DOHH2 (cell line): ENCODE data around the gene PKD2.

Experiments used
- EZH2phosphoT487 ChIP-seq: fragments of 200-600 bp; sonication (generic); IDR thresholded peaks from 2 replicates; pipeline ENCODE4 v1.6.1; 2017; ENCODE audit warnings: borderline replicate concordance, mild to moderate bottlenecking, antibody characterized with exemption, low read length, moderate library complexity, mixed read lengths
- TF ChIP-seq, protein P1 (sequence below): fragments of 200-600 bp; sonication (generic); IDR thresholded peaks from one replicate; pipeline ENCODE4 v1.5.1; 2014; ENCODE audit warnings: antibody characterized with exemption, mild to moderate bottlenecking, low read depth, low read length; ENCODE audit not compliant: poor library complexity, severe bottlenecking

DNA sequence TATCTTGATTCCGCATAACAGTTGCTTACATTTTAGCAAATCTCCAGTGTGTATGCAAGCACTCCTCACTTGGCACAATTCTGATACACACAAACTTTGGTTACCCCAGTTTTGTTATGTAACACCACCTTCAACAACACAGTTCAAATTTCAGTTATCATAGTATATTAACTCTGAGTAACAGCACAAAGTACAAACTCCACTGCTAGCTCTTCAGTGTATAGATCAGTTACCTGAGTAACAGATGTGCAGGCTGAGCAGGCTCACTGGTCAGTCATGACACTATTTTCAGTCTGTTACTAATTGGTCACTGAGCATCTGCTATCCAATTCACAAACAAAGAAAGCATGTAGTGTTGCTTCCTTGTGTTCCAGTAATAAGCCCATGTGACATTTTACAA is 55.4 kb downstream of the PKD2 start:
- TF ChIP-seq, protein P1, sequence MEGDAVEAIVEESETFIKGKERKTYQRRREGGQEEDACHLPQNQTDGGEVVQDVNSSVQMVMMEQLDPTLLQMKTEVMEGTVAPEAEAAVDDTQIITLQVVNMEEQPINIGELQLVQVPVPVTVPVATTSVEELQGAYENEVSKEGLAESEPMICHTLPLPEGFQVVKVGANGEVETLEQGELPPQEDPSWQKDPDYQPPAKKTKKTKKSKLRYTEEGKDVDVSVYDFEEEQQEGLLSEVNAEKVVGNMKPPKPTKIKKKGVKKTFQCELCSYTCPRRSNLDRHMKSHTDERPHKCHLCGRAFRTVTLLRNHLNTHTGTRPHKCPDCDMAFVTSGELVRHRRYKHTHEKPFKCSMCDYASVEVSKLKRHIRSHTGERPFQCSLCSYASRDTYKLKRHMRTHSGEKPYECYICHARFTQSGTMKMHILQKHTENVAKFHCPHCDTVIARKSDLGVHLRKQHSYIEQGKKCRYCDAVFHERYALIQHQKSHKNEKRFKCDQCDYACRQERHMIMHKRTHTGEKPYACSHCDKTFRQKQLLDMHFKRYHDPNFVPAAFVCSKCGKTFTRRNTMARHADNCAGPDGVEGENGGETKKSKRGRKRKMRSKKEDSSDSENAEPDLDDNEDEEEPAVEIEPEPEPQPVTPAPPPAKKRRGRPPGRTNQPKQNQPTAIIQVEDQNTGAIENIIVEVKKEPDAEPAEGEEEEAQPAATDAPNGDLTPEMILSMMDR: no peak
- TF ChIP-seq EZH2phosphoT487: no peak
